Gastroesophageal sphincter (tissue), 3 donors: ENCODE measurements around the gene TBC1D1.

Experiments
- EP300 ChIP-seq: sonication (generic); formaldehyde crosslinking; IDR thresholded peaks from one replicate; pipeline ENCODE4 v1.6.1; 2017; ENCODE audit warnings: antibody characterized with exemption, mild to moderate bottlenecking
- POLR2A ChIP-seq, 2 donors: fragments of 450-650 bp; IDR thresholded peaks; one replicate each; pipeline ENCODE4 v1.6.1; 2017; ENCODE audit warnings: antibody characterized with exemption in 2 of 2, mild to moderate bottlenecking in 2 of 2, moderate library complexity in 1 of 2
- POLR2AphosphoS5 ChIP-seq: sonication (generic); formaldehyde crosslinking; IDR thresholded peaks from one replicate; pipeline ENCODE4 v1.6.1; 2017; ENCODE audit warnings: antibody characterized with exemption
- TF ChIP-seq, protein P1 (sequence below), 4 experiments: fragments of 200-600 bp in 2 of 4; fragments of 450-650 bp in 2 of 4; sonication (generic) in 1 of 4; IDR thresholded peaks; one replicate each; pipeline ENCODE4 v1.5.1; 2017 to 2019; ENCODE audit warnings: antibody characterized with exemption in 4 of 4, mild to moderate bottlenecking in 2 of 4, moderate library complexity in 2 of 4

- TF ChIP-seq, protein P1, sequence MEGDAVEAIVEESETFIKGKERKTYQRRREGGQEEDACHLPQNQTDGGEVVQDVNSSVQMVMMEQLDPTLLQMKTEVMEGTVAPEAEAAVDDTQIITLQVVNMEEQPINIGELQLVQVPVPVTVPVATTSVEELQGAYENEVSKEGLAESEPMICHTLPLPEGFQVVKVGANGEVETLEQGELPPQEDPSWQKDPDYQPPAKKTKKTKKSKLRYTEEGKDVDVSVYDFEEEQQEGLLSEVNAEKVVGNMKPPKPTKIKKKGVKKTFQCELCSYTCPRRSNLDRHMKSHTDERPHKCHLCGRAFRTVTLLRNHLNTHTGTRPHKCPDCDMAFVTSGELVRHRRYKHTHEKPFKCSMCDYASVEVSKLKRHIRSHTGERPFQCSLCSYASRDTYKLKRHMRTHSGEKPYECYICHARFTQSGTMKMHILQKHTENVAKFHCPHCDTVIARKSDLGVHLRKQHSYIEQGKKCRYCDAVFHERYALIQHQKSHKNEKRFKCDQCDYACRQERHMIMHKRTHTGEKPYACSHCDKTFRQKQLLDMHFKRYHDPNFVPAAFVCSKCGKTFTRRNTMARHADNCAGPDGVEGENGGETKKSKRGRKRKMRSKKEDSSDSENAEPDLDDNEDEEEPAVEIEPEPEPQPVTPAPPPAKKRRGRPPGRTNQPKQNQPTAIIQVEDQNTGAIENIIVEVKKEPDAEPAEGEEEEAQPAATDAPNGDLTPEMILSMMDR (IDR thresholded peaks at IDR 0.05): no peak
- TF ChIP-seq POLR2A (IDR thresholded peaks at IDR 0.05): no peak
- no peak for TF ChIP-seq POLR2AphosphoS5
- no peak for TF ChIP-seq EP300
Observed at GRCh38 chr4:38003628-38004027, 112.7 kb downstream of the TBC1D1 start.
